ENCODE data around the gene LGALS4.

Gene LGALS4

DNA sequence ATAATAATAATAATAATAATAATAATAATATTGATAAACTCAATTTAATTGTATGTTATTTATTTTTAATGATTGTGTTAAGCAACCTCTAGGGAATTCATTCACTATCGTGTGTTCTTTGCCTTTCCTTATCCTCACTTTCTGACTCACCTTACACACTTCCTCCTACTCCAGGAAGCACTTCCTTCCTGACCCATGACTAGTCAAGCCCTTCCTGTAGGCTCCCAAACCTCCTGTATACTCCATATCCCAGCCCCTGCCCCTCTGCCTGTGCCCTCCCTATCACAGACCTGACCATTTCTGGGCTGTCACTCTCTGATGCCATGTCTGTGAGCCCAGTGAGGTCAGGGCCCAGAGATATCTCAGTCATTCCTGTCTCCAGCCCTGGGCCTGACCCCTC is 7.6 kb downstream of the LGALS4 start:
- Histone ChIP-seq H3K4me2 (ENCODE audit: insufficient read depth, low read length, poor library complexity, severe bottlenecking) (no peak overlapping the region), H3K18ac (ENCODE audit: low read length) (peak overlapping the region; percentile 57), H3K4ac (ENCODE audit: low read length) (peak overlapping the region; percentile 10), H2BK5ac (ENCODE audit: low read length) (no peak overlapping the region), H4K91ac (ENCODE audit: low read depth, low read length, poor library complexity) (no peak overlapping the region), H4K8ac (ENCODE audit: low read depth, low read length) (peak overlapping the region; percentile 98), H3K9ac (ENCODE audit: low read depth, low read length, poor library complexity) (no peak overlapping the region), H2AK5ac (ENCODE audit: low read depth, low read length) (peak overlapping the region; percentile 93), H3K9me3 (replicated peaks in 1 of 2; ENCODE audit: control insufficient read depth in 2 of 2, insufficient read depth in 1 of 2, low read depth in 1 of 2, low read length in 2 of 2) (peaks cover 0 to 4% of the 10 kb centered on the region in 2 donors), H3K36me3 (replicated peaks in 1 of 2; ENCODE audit: control insufficient read depth in 2 of 2, insufficient read depth in 2 of 2, low read length in 2 of 2) (no peaks in the 10 kb centered on the region), H2BK15ac (ENCODE audit: low read length) (peak overlapping the region; percentile 93), H3K14ac (ENCODE audit: low read length) (no peak overlapping the region), H3K27ac (replicated peaks; ENCODE audit: low read length) (no peak overlapping the region), H3K4me1 (ENCODE audit: control insufficient read depth in 2 of 2, insufficient read depth in 1 of 2, low read depth in 1 of 2, low read length in 2 of 2) (no peaks in the 10 kb centered on the region), H3K27me3 (ENCODE audit: control insufficient read depth in 3 of 3, insufficient read depth in 3 of 3, low read depth in 1 of 3, low read length in 3 of 3) (no peaks in the 10 kb centered on the region), H2BK120ac (ENCODE audit: low read depth, low read length) (no peak overlapping the region), H3K23ac (ENCODE audit: low read depth, low read length, poor library complexity) (peak overlapping the region; percentile 55), H2BK12ac (ENCODE audit: low read length) (no peak overlapping the region), H3K79me1 (ENCODE audit: low read depth, low read length) (no peaks in the 10 kb centered on the region), H2AFZ (ENCODE audit: low read length) (no peak overlapping the region), H3K4me3 (ENCODE audit: low read length in 2 of 2) (no peak overlapping the region)
- DNase-seq (ENCODE audit: low spot score), result no peak
- WGBS, 2 donors (ENCODE audit: extremely low coverage in 2 of 2, insufficient read length in 2 of 2, insufficient replicate concordance in 1 of 2), result no CpG with 5 or more reads among the region's 1 CpG

- no peak for DNase-seq (ENCODE audit: low spot score)
- Histone ChIP-seq H2BK15ac (ENCODE audit: low read length) (no peak overlapping the region), H3K4me1 (ENCODE audit: control insufficient read depth in 2 of 2, insufficient read depth in 1 of 2, low read depth in 1 of 2, low read length in 2 of 2) (no peaks in the 10 kb centered on the region), H3K27ac (replicated peaks; ENCODE audit: low read length) (no peak overlapping the region), H3K18ac (ENCODE audit: low read length) (no peak overlapping the region), H3K4ac (ENCODE audit: low read length) (no peak overlapping the region), H4K8ac (ENCODE audit: low read depth, low read length) (no peak overlapping the region), H3K23ac (ENCODE audit: low read depth, low read length, poor library complexity) (no peak overlapping the region), H2AK5ac (ENCODE audit: low read depth, low read length) (no peak overlapping the region), H3K79me1 (ENCODE audit: low read depth, low read length) (no peaks in the 10 kb centered on the region), H3K9me3 (replicated peaks in 1 of 2; ENCODE audit: control insufficient read depth in 2 of 2, insufficient read depth in 1 of 2, low read depth in 1 of 2, low read length in 2 of 2) (peaks cover 0 to 2% of the 10 kb centered on the region in 2 donors), H3K4me3 (ENCODE audit: low read length in 2 of 2) (no peak overlapping the region), H2AFZ (ENCODE audit: low read length) (no peak overlapping the region), H3K14ac (ENCODE audit: low read length) (no peak overlapping the region), H2BK5ac (ENCODE audit: low read length) (no peak overlapping the region), H2BK120ac (ENCODE audit: low read depth, low read length) (no peak overlapping the region), H3K36me3 (replicated peaks in 1 of 2; ENCODE audit: control insufficient read depth in 2 of 2, insufficient read depth in 2 of 2, low read length in 2 of 2) (no peaks in the 10 kb centered on the region), H3K4me2 (ENCODE audit: insufficient read depth, low read length, poor library complexity, severe bottlenecking) (no peak overlapping the region), H3K9ac (ENCODE audit: low read depth, low read length, poor library complexity) (no peak overlapping the region), H2BK12ac (ENCODE audit: low read length) (no peak overlapping the region), H4K91ac (ENCODE audit: low read depth, low read length, poor library complexity) (no peak overlapping the region), H3K27me3 (ENCODE audit: control insufficient read depth in 3 of 3, insufficient read depth in 3 of 3, low read depth in 1 of 3, low read length in 3 of 3) (no peaks in the 10 kb centered on the region)
- WGBS, 2 donors (ENCODE audit: extremely low coverage in 2 of 2, insufficient read length in 2 of 2, insufficient replicate concordance in 1 of 2), result no CpG with 5 or more reads among the region's 10 CpGs
These were observed 9.2 kb downstream of the LGALS4 start for GRCh38 chr19:38803543-38803942.

DNA sequence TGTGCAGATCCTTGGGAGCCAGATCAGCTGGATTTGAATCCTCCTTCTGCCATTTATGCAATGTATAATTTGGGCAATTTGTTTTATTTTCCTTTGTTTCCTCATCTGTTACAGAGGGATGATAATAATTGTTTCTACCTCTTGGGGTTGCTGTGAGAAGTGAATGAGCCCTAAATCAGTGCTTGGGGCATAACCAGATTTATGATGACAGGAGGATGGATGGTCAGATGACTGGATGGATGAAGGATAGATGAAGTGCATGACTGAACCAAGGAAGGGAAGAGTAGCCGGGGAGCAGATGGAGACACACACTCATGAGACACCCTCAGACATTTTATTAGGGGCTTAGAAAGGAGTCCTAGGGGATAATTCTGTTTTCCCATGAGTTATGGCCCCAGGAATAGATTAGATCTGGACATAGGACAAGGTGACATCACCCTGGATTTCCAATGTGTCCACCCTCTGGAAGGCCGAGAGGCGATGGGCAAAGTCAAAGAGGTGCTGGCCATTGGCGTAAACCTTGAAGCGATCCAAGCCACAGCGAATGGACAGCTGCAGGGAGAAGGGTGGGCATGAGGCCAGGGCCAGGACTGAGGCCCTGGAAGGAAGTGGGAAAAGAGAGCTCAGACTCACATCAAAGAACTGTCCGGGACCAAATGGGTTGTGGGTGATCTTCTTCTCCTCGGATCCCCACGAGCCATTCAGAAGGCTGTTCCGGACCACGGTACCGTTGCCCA is 11.2 kb downstream of the LGALS4 start:
- DNase-seq (ENCODE audit: low spot score), result no peak
- H2AK5ac ChIP-seq (ENCODE audit: low read depth, low read length), result peak overlapping the region; percentile 47
- WGBS, 2 donors (ENCODE audit: extremely low coverage in 2 of 2, insufficient read length in 2 of 2, insufficient replicate concordance in 1 of 2), result no CpG with 5 or more reads among the region's 12 CpGs
- no peak overlapping the region for H2BK5ac ChIP-seq (ENCODE audit: low read length)
- H2BK120ac ChIP-seq (ENCODE audit: low read depth, low read length), result peak overlapping the region; percentile 51
- H3K9me3 ChIP-seq (replicated peaks in 1 of 2; ENCODE audit: control insufficient read depth in 2 of 2, insufficient read depth in 1 of 2, low read depth in 1 of 2, low read length in 2 of 2), result peaks cover 0 to 2% of the 10 kb centered on the region in 2 donors
- no peak overlapping the region for H3K27ac ChIP-seq (replicated peaks; ENCODE audit: low read length)
- H2BK12ac ChIP-seq (ENCODE audit: low read length), result no peak overlapping the region
- H4K8ac ChIP-seq (ENCODE audit: low read depth, low read length), result no peak overlapping the region
- H3K79me1 ChIP-seq (ENCODE audit: low read depth, low read length), result no peaks in the 10 kb centered on the region
- H3K27me3 ChIP-seq (ENCODE audit: control insufficient read depth in 3 of 3, insufficient read depth in 3 of 3, low read depth in 1 of 3, low read length in 3 of 3), result no peaks in the 10 kb centered on the region
- no peak overlapping the region for H3K23ac ChIP-seq (ENCODE audit: low read depth, low read length, poor library complexity)
- no peak overlapping the region for H3K14ac ChIP-seq (ENCODE audit: low read length)
- no peak overlapping the region for H2BK15ac ChIP-seq (ENCODE audit: low read length)
- H4K91ac ChIP-seq (ENCODE audit: low read depth, low read length, poor library complexity), result no peak overlapping the region
- H2AFZ ChIP-seq (ENCODE audit: low read length), result no peak overlapping the region
- no peak overlapping the region for H3K18ac ChIP-seq (ENCODE audit: low read length)
- no peak overlapping the region for H3K4me2 ChIP-seq (ENCODE audit: insufficient read depth, low read length, poor library complexity, severe bottlenecking)
- no peak overlapping the region for H3K4ac ChIP-seq (ENCODE audit: low read length)
- H3K4me1 ChIP-seq (ENCODE audit: control insufficient read depth in 2 of 2, insufficient read depth in 1 of 2, low read depth in 1 of 2, low read length in 2 of 2), result no peaks in the 10 kb centered on the region
- H3K36me3 ChIP-seq (replicated peaks in 1 of 2; ENCODE audit: control insufficient read depth in 2 of 2, insufficient read depth in 2 of 2, low read length in 2 of 2), result no peaks in the 10 kb centered on the region
- H3K9ac ChIP-seq (ENCODE audit: low read depth, low read length, poor library complexity), result no peak overlapping the region
- no peak overlapping the region for H3K4me3 ChIP-seq (ENCODE audit: low read length in 2 of 2)

- Histone ChIP-seq H3K27me3 (ENCODE audit: control insufficient read depth in 3 of 3, insufficient read depth in 3 of 3, low read depth in 1 of 3, low read length in 3 of 3) (no peaks in the 10 kb centered on the region), H3K14ac (ENCODE audit: low read length) (no peak overlapping the region), H3K4me3 (ENCODE audit: low read length in 2 of 2) (no peak overlapping the region), H2AK5ac (ENCODE audit: low read depth, low read length) (no peak overlapping the region), H3K9me3 (replicated peaks in 1 of 2; ENCODE audit: control insufficient read depth in 2 of 2, insufficient read depth in 1 of 2, low read depth in 1 of 2, low read length in 2 of 2) (peaks cover 0 to 2% of the 10 kb centered on the region in 2 donors), H2BK5ac (ENCODE audit: low read length) (no peak overlapping the region), H3K9ac (ENCODE audit: low read depth, low read length, poor library complexity) (no peak overlapping the region), H3K23ac (ENCODE audit: low read depth, low read length, poor library complexity) (no peak overlapping the region), H2AFZ (ENCODE audit: low read length) (no peak overlapping the region), H3K4ac (ENCODE audit: low read length) (no peak overlapping the region), H3K4me2 (ENCODE audit: insufficient read depth, low read length, poor library complexity, severe bottlenecking) (no peak overlapping the region), H2BK120ac (ENCODE audit: low read depth, low read length) (no peak overlapping the region), H2BK12ac (ENCODE audit: low read length) (no peak overlapping the region), H3K18ac (ENCODE audit: low read length) (no peak overlapping the region), H3K36me3 (replicated peaks in 1 of 2; ENCODE audit: control insufficient read depth in 2 of 2, insufficient read depth in 2 of 2, low read length in 2 of 2) (no peaks in the 10 kb centered on the region), H4K91ac (ENCODE audit: low read depth, low read length, poor library complexity) (no peak overlapping the region), H3K27ac (replicated peaks; ENCODE audit: low read length) (no peak overlapping the region), H3K4me1 (ENCODE audit: control insufficient read depth in 2 of 2, insufficient read depth in 1 of 2, low read depth in 1 of 2, low read length in 2 of 2) (no peaks in the 10 kb centered on the region), H3K79me1 (ENCODE audit: low read depth, low read length) (no peaks in the 10 kb centered on the region), H4K8ac (ENCODE audit: low read depth, low read length) (no peak overlapping the region), H2BK15ac (ENCODE audit: low read length) (no peak overlapping the region)
- no peak for DNase-seq (ENCODE audit: low spot score)
- 100% methylated on average over 2 to 3 of the region's 5 CpGs for WGBS, 2 donors (ENCODE audit: extremely low coverage in 2 of 2, insufficient read length in 2 of 2, insufficient replicate concordance in 1 of 2)
These were observed 12.0 kb downstream of the LGALS4 start for GRCh38 chr19:38800577-38801347.
